T1000 (cell line): ENCODE data around the gene MBLAC1.

ENCODE experiments used
- DNase-seq: peaks from one replicate; lab custom pipeline; 2025; ENCODE audit warnings: mixed read lengths; lab: John Stamatoyannopoulos, UW

Gene MBLAC1

GRCh38 chr7:100095704-100096103 is 31.1 kb upstream of the MBLAC1 start:
- DNase-seq = no peak

- no peak for DNase-seq
Measured at GRCh38 chr7:100098913-100099312, 27.9 kb upstream of the MBLAC1 start.

GRCh38 chr7:100099452-100099851 is 27.3 kb upstream of the MBLAC1 start:
- no peak for DNase-seq

GRCh38 chr7:100100420-100101015 is 26.2 kb upstream of the MBLAC1 start:
- DNase-seq = peak; percentile 80

GRCh38 chr7:100101016-100101862 is 25.5 kb upstream of the MBLAC1 start, which contains the start of the genes AP4M1 and MCM7:
TSS of gene AP4M1 (plus strand) at chr7:100101643. CDS start at chr7:100101715, 72 bp downstream.
TSS of gene MCM7 (minus strand) at chr7:100101397. CDS start at chr7:100101294, 103 bp downstream.
- DNase-seq = peak; percentile 90

DNA sequence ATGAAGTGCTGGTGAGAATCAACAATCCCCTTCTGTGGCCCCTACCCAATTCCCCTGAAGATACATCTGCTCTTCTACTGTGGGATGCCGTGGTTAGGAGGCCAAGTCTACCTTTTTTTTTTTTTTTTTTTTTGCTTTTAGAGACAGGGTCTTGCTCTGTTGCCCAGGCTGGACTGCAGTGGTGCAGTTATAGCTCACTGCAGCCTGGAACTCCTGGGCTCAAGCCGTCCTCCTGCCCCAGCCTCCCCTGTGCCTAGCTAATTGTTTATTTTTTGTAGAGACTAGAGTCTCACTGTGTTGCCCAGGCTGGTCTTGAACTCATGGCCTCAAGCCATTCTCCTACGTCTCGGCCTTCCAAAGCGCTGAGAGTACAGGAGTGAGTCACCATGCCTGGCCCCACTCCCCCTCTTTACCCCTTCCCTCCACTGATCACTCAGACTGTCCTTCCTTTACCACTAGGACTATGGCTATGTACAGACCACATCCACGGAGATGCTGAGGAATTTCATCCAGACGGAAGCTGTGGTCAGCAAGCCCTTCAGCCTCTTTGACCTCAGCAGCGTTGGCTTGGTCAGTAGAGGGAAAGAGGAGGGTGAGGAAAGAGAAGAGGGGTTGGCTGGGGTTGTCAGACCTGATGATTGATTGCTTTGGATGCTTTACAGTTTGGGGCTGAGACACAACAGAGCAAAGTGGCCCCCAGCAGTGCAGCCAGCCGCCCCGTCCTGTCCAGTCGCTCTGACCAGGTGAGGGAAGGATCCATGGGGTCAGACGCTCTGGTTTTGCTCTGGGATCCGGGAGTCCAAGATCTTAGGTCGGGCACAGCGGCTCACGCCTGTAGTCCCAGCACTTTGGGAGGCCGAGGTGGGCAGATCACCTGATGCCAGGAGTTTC is 23.6 kb upstream of the MBLAC1 start:
- DNase-seq = no peak

- no peak for DNase-seq
Measured at GRCh38 chr7:100105534-100105933, 21.2 kb upstream of the MBLAC1 start.

- DNase-seq = no peak
Measured at GRCh38 chr7:100106633-100107032, 20.1 kb upstream of the MBLAC1 start.

DNA sequence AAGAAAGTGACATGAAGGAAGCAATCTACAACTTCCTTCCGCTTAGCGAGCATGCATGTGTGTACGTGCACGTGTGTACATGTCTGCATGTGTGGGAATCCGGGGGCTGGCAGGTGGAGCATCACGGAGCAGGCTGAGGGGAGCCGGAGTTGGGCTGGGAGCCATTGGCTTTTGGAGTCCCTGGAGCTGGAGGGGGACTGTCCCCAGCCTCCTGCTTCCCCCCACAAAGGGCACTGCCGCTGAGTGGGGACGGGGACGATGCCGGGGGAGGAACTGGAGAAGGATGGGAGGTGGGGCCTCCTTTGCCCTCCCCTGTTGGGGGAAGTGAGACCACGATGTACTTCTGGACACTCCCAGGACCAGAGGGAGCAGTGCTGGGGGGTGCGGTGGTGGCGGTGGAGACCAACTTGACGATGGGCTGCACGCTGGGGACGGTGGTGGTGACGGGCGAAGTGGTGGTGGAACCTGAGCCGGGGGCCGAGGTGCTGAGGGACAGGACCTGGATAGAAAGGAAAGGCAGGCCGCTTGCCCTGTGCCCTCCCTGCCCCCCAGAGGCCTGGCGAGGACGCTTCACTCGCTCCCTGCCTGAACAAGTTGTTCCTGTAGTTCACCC is 19.5 kb upstream of the MBLAC1 start:
- no peak for DNase-seq

- DNase-seq = no peak
Measured at GRCh38 chr7:100107890-100108289, 18.9 kb upstream of the MBLAC1 start.

GRCh38 chr7:100109521-100110163 is 17.1 kb upstream of the MBLAC1 start:
- DNase-seq = no peak

- DNase-seq = no peak
Measured at GRCh38 chr7:100111156-100111555, 15.6 kb upstream of the MBLAC1 start.

GRCh38 chr7:100111914-100112313 is 14.9 kb upstream of the MBLAC1 start:
- DNase-seq = no peak

DNA sequence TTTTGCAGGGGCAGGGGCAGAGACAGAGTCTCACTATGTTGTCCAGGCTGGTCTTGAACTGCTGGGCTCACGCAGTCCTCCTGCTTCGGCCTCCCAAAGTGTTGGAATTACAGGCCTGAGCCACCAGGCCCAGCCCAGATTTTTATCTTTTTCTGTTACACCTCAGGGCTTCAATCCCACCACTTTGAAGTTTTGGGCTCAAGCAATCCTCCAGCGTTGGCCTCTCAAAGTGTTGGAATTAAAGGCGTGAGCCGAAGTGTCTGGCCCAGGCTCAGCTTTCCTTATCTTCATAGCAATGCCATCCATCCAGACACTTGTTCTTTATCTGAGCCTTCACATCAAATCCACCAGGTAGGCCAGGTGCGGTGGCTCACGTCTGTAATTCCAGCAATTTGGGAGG is 11.7 kb upstream of the MBLAC1 start:
- no peak for DNase-seq

GRCh38 chr7:100118388-100119071 is 8.2 kb upstream of the MBLAC1 start:
- no peak for DNase-seq

- DNase-seq = peak; percentile 76
Measured at GRCh38 chr7:100119072-100119969, 7.4 kb upstream of the MBLAC1 start, which contains the start of the genes CNPY4 and TAF6. TSS of gene CNPY4 (plus strand) at chr7:100119634. CDS start at chr7:100119745, 111 bp downstream. TSS of gene TAF6 (minus strand) at chr7:100119358. CDS start at chr7:100114209, 5,149 bp downstream.

DNA sequence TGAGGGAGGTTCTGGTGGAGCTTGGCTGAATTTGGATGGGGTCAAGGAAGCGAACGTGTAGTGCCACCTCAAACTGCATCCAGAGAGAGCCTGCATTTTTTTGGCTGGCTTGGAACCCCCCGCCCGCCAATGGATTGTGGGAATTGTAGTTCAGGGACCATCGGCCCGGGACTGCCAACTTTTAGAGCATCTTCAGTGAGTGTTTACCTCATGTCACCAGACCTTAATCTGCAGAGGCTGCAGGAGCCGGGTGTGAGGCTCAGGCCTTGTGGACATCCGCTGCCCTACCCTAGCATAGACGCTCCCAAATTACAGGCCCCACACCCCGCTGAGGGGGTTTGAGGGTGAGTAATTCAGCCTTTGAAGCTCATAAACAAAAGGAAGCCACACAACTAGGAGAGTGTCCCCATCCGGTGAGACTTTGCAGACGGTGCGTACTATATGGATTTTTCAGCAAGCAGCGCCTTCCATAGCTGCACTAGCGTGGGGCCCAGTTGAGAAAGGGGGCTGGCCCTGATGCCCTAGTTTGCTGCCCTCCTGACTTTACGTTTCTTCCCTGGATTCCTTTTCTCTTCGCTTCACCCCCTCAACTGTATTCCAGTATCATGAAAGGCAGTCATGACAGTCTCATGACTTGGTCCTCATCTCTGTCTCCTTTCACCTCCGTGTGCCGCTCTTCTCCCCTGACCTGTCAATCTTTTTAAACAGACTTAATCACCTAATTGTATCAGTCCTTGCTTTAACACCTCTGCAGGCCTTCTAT is 6.6 kb upstream of the MBLAC1 start:
- DNase-seq = no peak

DNA sequence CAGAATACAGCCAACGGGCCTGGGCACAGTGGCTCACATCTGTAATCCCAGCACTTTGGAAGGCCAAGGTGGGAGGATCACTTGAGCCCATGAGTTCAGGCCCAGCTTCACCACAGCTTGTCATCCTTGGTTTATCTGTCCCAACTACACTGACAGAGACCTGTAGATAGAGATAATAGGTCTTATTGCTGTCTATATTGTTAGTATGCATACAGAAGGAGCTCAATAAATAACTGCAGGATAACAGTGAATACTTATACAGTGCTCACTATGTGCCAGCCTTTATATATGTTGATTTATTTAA is 6.1 kb upstream of the MBLAC1 start:
- DNase-seq = no peak

- DNase-seq = no peak
Measured at GRCh38 chr7:100122067-100122466, 4.7 kb upstream of the MBLAC1 start.
